H1 (cell line): Measurements from ENCODE around the gene MAN2C1. TPM values are rescaled to one million over a fixed set of nuclear protein-coding genes. Genes with fewer than 3 reads are reported as not detected.

Source experiments
- CTCF ChIA-PET: fragments of 300-600 bp; sonication (Branson Sonifier 250); formaldehyde crosslinking; loops from one replicate; lab custom pipeline; 2021; ENCODE audit not compliant: partially characterized antibody; lab: Charles Lee
- POLR2A ChIA-PET: fragments of 300-600 bp; sonication (Branson Sonifier 250); formaldehyde crosslinking; loops from one replicate; lab custom pipeline; 2021; ENCODE audit warnings: inconsistent platforms; ENCODE audit not compliant: partially characterized antibody; lab: Charles Lee
- DNase-seq, 2 experiments: peaks; one replicate each; pipeline versions ENCODE4 v3.0.0 to v3.0.0-alpha.2; 2010 to 2022; ENCODE audit warnings: low spot score in 2 of 2, low read depth in 1 of 2, mixed read lengths in 1 of 2
- FAIRE-seq: peaks from 2 replicates; lab custom pipeline; 2011; peaks lifted over from hg19 to GRCh38; lab: Jason Lieb, UNC
- H2AFZ ChIP-seq: 2 replicates; pipeline ENCODE4 v1.8.1; 2012; ENCODE audit warnings: low read length, inconsistent platforms
- H2AK5ac ChIP-seq: 2 replicates; pipeline ENCODE4 v1.6.1; 2013; ENCODE audit warnings: low read depth, low read length
- H2BK120ac ChIP-seq: replicated peaks from 2 replicates; pipeline ENCODE3; 2013; ENCODE audit warnings: low read depth, low read length, inconsistent platforms
- H2BK12ac ChIP-seq: 2 replicates; pipeline ENCODE4 v1.6.1; 2013; ENCODE audit warnings: low read depth, low read length
- H2BK15ac ChIP-seq: 2 replicates; pipeline ENCODE4 v1.6.1; 2013; ENCODE audit warnings: low read length
- H2BK20ac ChIP-seq: 2 replicates; pipeline ENCODE4 v1.6.1; 2013; ENCODE audit warnings: low read length
- H2BK5ac ChIP-seq: 2 replicates; pipeline ENCODE4 v1.6.1; 2013; ENCODE audit warnings: low read depth, low read length
- H3K14ac ChIP-seq: 2 replicates; pipeline ENCODE4 v1.6.1; 2013; ENCODE audit warnings: inconsistent platforms; ENCODE audit not compliant: insufficient read length
- H3K18ac ChIP-seq: 2 replicates; pipeline ENCODE4 v1.6.1; 2013; ENCODE audit warnings: low read length; ENCODE audit errors: extremely low read depth
- H3K23ac ChIP-seq: 2 replicates; pipeline ENCODE4 v1.6.1; 2013; ENCODE audit warnings: inconsistent platforms; ENCODE audit not compliant: insufficient read length
- H3K23me2 ChIP-seq: 2 replicates; pipeline ENCODE4 v1.6.1; 2013; ENCODE audit warnings: low read depth, low read length
- H3K27ac ChIP-seq: 2 replicates; pipeline ENCODE4 v1.6.1; 2011; ENCODE audit warnings: low read depth, low read length, inconsistent platforms
- H3K27me3 ChIP-seq, 4 experiments: replicated peaks in 1 of 4; 1 replicate in 1 of 4; 2 replicates in 3 of 4; pipeline versions ENCODE4 v1.6.1 to v1.8.1; 2011 to 2013; ENCODE audit warnings: low read length in 3 of 4, mild to moderate bottlenecking in 3 of 4, inconsistent platforms in 2 of 4, mixed read lengths in 2 of 4, moderate library complexity in 1 of 4; ENCODE audit not compliant: control insufficient read depth in 3 of 4, insufficient read depth in 3 of 4; ENCODE audit errors: extremely low read depth in 1 of 4
- H3K36me3 ChIP-seq, 4 experiments: 2 replicates each; pipeline versions ENCODE4 v1.6.1 to v1.8.1; 2011 to 2013; ENCODE audit warnings: mild to moderate bottlenecking in 4 of 4, low read length in 3 of 4, moderate library complexity in 2 of 4, control low read depth in 1 of 4, inconsistent platforms in 1 of 4; ENCODE audit not compliant: insufficient read depth in 4 of 4, control insufficient read depth in 2 of 4
- H3K4ac ChIP-seq: replicated peaks from 2 replicates; pipeline ENCODE3; 2013; ENCODE audit warnings: low read length, low read depth, mixed read lengths, inconsistent platforms; ENCODE audit not compliant: insufficient read length
- H3K4me1 ChIP-seq, 4 experiments: replicated peaks in 1 of 4; 1 replicate in 1 of 4; 2 replicates in 3 of 4; pipeline versions ENCODE4 v1.6.1 to v1.8.1; 2011 to 2013; ENCODE audit warnings: low read length in 3 of 4, inconsistent platforms in 2 of 4, mixed read lengths in 1 of 4; ENCODE audit not compliant: insufficient read depth in 4 of 4, control insufficient read depth in 3 of 4
- H3K4me2 ChIP-seq, 2 experiments: 2 replicates each; pipeline versions ENCODE4 v1.6.1 to v1.8.1; 2011 to 2013; ENCODE audit warnings: low read depth in 2 of 2, low read length in 2 of 2, control low read depth in 1 of 2, inconsistent platforms in 1 of 2, mild to moderate bottlenecking in 1 of 2; ENCODE audit not compliant: insufficient read depth in 1 of 2
- H3K4me3 ChIP-seq, 4 experiments: fragments of 200-600, 300-600 bp in 1 of 4; sonication (generic), shearing (Covaris generic), sonication (Bioruptor Twin) in 1 of 4; 2 replicates each; pipeline versions ENCODE4 v1.5.1 to v1.8.1; 2011 to 2016; ENCODE audit warnings: low read length in 4 of 4, low read depth in 3 of 4, control low read depth in 2 of 4, inconsistent platforms in 2 of 4, mild to moderate bottlenecking in 2 of 4, mixed read lengths in 1 of 4, moderate library complexity in 1 of 4; ENCODE audit not compliant: insufficient read depth in 2 of 4; ENCODE audit errors: extremely low read depth in 1 of 4
- H3K56ac ChIP-seq: replicated peaks from 2 replicates; pipeline ENCODE3; 2013; ENCODE audit warnings: low read depth, mild to moderate bottlenecking, mixed read lengths, low read length, inconsistent platforms; ENCODE audit not compliant: insufficient read length
- H3K79me1 ChIP-seq: 2 replicates; pipeline ENCODE4 v1.6.1; 2013; ENCODE audit warnings: low read depth, low read length, control low read depth
- H3K79me2 ChIP-seq, 2 experiments: 2 replicates each; pipeline versions ENCODE4 v1.6.1 to v1.8.1; 2012 to 2013; ENCODE audit warnings: low read length in 2 of 2, mild to moderate bottlenecking in 2 of 2, inconsistent platforms in 1 of 2; ENCODE audit not compliant: insufficient read depth in 2 of 2, control insufficient read depth in 1 of 2
- H3K9ac ChIP-seq, 4 experiments: replicated peaks in 1 of 4; 1 replicate in 1 of 4; 2 replicates in 3 of 4; pipeline versions ENCODE4 v1.6.1 to v1.8.1; 2011 to 2013; ENCODE audit warnings: low read depth in 3 of 4, low read length in 3 of 4, control low read depth in 2 of 4, mild to moderate bottlenecking in 2 of 4, moderate library complexity in 2 of 4, inconsistent platforms in 1 of 4; ENCODE audit errors: extremely low read depth in 1 of 4
- H3K9me3 ChIP-seq, 2 experiments: 2 replicates each; pipeline versions ENCODE4 v1.6.1 to v1.8.1; 2012 to 2013; ENCODE audit warnings: mild to moderate bottlenecking in 2 of 2, moderate library complexity in 2 of 2, control low read depth in 1 of 2, inconsistent platforms in 1 of 2, low read depth in 1 of 2, low read length in 1 of 2, mixed read lengths in 1 of 2; ENCODE audit not compliant: insufficient read depth in 2 of 2
- H4K20me1 ChIP-seq, 2 experiments: replicated peaks in 1 of 2; 2 replicates each; pipeline versions ENCODE3 to v1.8.1; 2011 to 2013; ENCODE audit warnings: inconsistent platforms in 2 of 2, low read length in 2 of 2, mild to moderate bottlenecking in 1 of 2; ENCODE audit not compliant: insufficient read depth in 2 of 2, control insufficient read depth in 1 of 2
- H4K5ac ChIP-seq: 2 replicates; pipeline ENCODE4 v1.6.1; 2013; ENCODE audit warnings: low read length, low read depth, mixed read lengths, inconsistent platforms; ENCODE audit not compliant: insufficient read length
- H4K8ac ChIP-seq: 2 replicates; pipeline ENCODE4 v1.8.0; 2013; ENCODE audit warnings: mild to moderate bottlenecking, moderate library complexity, low read length, inconsistent platforms; ENCODE audit not compliant: insufficient read depth; ENCODE audit errors: extremely low read depth
- H4K91ac ChIP-seq: replicated peaks from 2 replicates; pipeline ENCODE3; 2013; ENCODE audit warnings: low read length, mixed read lengths, inconsistent platforms; ENCODE audit not compliant: insufficient read length
- NRF1 ChIP-seq: IDR thresholded peaks from 2 replicates; pipeline ENCODE4 v1.6.1; 2011; ENCODE audit warnings: mild to moderate bottlenecking, low read depth, low read length, improper control_type of control experiment
- TBP ChIP-seq: IDR thresholded peaks from 2 replicates; pipeline ENCODE4 v1.6.1; 2011; ENCODE audit warnings: low read depth, low read length, improper control_type of control experiment
- TCF12 ChIP-seq: IDR thresholded peaks from 2 replicates; pipeline ENCODE4 v1.6.1; 2011; ENCODE audit warnings: low read depth, mild to moderate bottlenecking, low read length
- WGBS, 2 experiments: shearing (Covaris generic) in 1 of 2; methylation state at CpG; one replicate each; pipeline versions ENCODE4 v1.1.6 to v1.1.7; 2013 to 2015; ENCODE audit warnings: low lambda C conversion rate in 2 of 2, mixed read lengths in 2 of 2, inconsistent platforms in 1 of 2, low coverage in 1 of 2, missing lambda C conversion rate in 1 of 2; ENCODE audit not compliant: insufficient replicate concordance in 2 of 2, insufficient coverage in 1 of 2, insufficient read length in 1 of 2; ENCODE audit errors: extremely low coverage in 1 of 2, missing lambda C conversion rate in 1 of 2; 5-methylcytosine and 5-hydroxymethylcytosine counted together
- polyA plus RNA-seq, 7 experiments: library from polyadenylated mRNA; depleted of rRNA in 3 of 7; stranded (reverse) in 5 of 7; unstranded in 2 of 7; fragments of >200 nt in 5 of 7; fragments of 200-250 nt in 2 of 7; gene quantifications; 1 replicate in 5 of 7; 2 replicates in 1 of 7; 4 replicates in 1 of 7; pipeline versions ENCODE4 v1.2.1 to v1.2.3, GENCODE V29; 2011 to 2013; ENCODE audit warnings: missing spikeins in 2 of 7, mixed read lengths in 2 of 7
- total RNA-seq: library from RNA; stranded (reverse); fragmentation: NEBNext Ultra II Directional; extraction: Animal tissue kit (Norgen Biotek cat#: 25700); gene quantifications from 2 replicates; pipeline ENCODE4 v1.2.1, GENCODE V29; 2021

The MAN2C1 gene
- total and polyA plus RNA-seq, 2 of the 8 experiments (the other 6 are each of a cell fraction or from before 2014, with no cell fraction given) = 56.3 to 88.9 TPM

DNA sequence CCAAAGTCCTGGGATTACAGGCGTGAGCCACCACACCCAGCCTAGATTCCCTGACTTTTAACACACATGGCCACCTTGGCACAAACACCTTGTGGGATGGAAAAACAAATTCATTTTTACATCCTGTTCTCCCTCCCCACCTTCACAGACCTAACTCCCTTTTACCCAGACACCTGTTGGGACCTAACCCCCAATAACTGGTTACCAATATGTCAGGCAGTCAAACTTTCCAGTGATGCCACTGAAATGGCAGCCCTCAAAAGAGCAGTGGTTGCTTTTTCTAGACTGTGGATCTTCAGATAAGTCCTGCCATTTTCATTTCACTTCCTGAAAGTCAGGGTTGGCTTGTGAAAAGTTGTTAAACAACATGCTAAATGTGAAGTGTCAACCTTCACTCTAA, 48.2 kb upstream of the MAN2C1 start:
- no peaks in the 10 kb centered on the region for H3K9me3 ChIP-seq
- no peak overlapping the region for H2AK5ac ChIP-seq
- no peak for FAIRE-seq
- H2BK12ac ChIP-seq = no peak overlapping the region
- H3K23ac ChIP-seq = no peak overlapping the region
- H2BK15ac ChIP-seq = no peak overlapping the region
- no peak overlapping the region for H3K56ac ChIP-seq
- H3K9ac ChIP-seq = no peak overlapping the region
- POLR2A ChIA-PET = no interaction called here
- no peak overlapping the region for H4K5ac ChIP-seq
- WGBS, 2 experiments = 77% methylated on average over 1 of the region's 1 CpG; no CpG with 5 or more reads in 1 of the 2 experiments
- H2BK20ac ChIP-seq = no peak overlapping the region
- H3K79me1 ChIP-seq = no peaks in the 10 kb centered on the region
- H3K23me2 ChIP-seq = no peaks in the 10 kb centered on the region
- H2BK120ac ChIP-seq = no peak overlapping the region
- H3K36me3 ChIP-seq = peaks cover 10 to 54% (median 24%) of the 10 kb centered on the region in 4 experiments
- H3K4me3 ChIP-seq = no peak overlapping the region
- no peaks in the 10 kb centered on the region for H4K20me1 ChIP-seq
- TF ChIP-seq NRF1 (no peak), TCF12 (no peak), TBP (no peak)
- TF ChIP-seq, all 59 proteins: peak for 0
- no peak overlapping the region for H2AFZ ChIP-seq
- no peaks in the 10 kb centered on the region for H3K27me3 ChIP-seq
- 0 out of 4 replicates have a peak, but pooled peaks cover 0 to 5% of the 10 kb centered on the region in 2 experiments for H3K79me2 ChIP-seq
- no peaks in the 10 kb centered on the region for H3K4me1 ChIP-seq
- no peak overlapping the region for H3K4ac ChIP-seq
- CTCF ChIA-PET = interaction anchor here (0.6 kb wide), 1 partner anchor 10 kb away, joined by 3 read pairs; no protein-coding TSS in a partner anchor
- DNase-seq = no peak
- no peak overlapping the region for H3K18ac ChIP-seq
- no peak overlapping the region for H3K14ac ChIP-seq
- H2BK5ac ChIP-seq = no peak overlapping the region
- H3K4me2 ChIP-seq = no peak overlapping the region
- H4K8ac ChIP-seq = no peak overlapping the region
- no peak overlapping the region for H3K27ac ChIP-seq
- no peak overlapping the region for H4K91ac ChIP-seq
